Activated T-helper 1 cell treated with Interleukin-2 at 50 U/mL for 16 hours (primary cell): Measurements from ENCODE around the gene AFF4.
"Not testable (repeated sequence)": the region's sequence is repeated elsewhere in the genome, so short reads cannot be mapped to it uniquely, and the experiment has no call there.

Experiments
- DNase-seq: peaks from one replicate; pipeline ENCODE4 v3.0.0-alpha.2; 2020; ENCODE audit warnings: low read depth

AFF4 gene

DNA sequence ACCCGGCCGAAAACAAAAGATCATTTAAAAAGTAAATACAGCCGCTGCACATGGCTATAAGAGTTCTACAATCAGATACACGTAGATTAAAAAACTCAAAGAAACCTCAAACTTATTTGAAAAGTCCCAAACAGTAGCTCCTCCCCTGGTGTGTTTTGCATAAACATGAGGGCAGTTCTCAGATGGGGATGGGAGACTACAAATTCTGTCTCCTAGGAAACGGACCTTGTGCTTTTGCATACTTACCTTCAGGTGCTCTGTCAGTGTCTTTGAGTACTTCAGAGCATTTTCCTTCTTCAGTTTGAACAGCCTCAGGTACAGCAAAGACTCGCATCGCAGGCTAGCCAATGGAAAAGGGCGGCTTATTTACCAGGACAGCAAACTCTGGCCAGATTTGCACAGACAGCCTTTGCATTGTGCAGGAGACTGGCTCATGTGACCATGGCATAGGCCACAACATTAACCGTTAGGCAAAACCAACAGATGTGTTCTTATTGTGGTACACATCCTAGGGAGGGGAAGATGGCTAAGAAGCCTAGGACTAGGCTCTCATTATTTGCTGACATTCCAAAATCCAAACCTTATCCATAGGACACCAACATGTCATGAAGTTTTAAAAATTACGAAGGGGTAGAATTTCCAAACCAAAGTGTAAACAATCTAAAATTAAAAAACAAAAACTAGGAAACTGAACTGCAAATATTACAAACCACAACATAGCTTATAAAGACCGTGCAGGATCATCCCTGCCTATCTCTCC lies 77.2 kb downstream of the AFF4 start:
- no peak for DNase-seq

DNA sequence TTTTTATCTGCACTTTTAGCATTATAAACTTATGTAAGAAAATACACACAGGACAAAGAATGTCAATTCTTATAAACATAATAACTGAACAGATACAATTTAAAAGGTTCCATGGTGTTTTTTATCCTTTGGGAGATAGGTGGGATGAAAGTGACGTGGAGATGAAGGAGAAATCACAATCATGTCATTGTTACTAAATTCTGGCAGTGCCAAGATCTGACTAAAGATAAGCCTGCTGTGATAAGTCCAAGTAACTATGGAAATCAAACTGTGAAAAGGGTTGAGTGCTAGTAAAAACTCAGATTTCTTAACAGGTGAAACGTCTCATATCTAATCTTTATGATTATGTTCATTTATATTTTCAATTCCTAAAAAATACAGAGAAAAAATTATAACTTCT lies 78.9 kb downstream of the AFF4 start:
- no peak for DNase-seq

DNA sequence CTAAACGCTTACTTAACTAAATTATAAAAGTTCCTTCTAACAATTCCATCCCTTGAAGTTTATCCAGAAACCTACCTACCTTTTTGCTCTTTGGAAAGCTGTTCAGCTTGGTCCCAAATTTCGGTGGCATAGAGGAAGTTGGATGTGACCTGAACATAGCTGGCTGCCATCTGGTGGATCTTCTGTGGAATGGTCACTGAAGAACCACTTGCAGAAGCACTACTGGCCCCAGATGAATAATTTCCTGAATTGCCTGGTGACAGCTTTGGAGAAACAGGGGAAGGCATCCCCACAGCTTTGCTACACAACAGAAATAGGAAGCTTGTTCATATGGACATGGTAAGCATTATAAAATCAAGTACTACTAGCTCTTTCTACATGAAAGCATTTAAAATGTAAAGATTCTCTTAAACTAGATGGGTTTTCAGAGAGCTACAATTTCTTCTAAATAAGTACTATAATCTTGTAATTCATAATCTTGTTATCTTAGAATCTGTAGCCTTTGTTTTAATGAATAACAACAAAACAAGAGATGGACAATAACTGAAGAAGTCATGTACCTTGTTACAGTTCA lies 80.1 kb downstream of the AFF4 start:
- peak; percentile 5 for DNase-seq

DNA sequence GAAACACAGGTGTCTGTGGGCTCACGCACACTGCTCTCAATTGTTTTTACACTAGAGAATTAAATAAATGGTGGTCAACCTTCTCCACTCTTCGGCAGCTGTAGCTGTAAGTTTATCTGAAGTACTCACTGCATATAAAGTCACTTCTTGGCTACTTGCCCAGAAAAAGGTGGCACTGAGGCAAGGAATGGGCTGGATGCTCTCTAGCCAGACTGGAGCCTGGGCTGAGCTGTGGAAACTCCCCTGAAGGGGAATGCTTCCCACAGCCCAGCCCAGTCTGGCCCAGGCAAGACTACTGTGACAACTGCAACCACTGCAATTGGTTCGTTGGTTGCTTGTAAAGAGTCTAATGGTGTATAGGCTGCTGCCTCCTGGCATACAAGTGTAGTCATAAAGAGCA lies 85.5 kb downstream of the AFF4 start:
- DNase-seq: no peak

DNA sequence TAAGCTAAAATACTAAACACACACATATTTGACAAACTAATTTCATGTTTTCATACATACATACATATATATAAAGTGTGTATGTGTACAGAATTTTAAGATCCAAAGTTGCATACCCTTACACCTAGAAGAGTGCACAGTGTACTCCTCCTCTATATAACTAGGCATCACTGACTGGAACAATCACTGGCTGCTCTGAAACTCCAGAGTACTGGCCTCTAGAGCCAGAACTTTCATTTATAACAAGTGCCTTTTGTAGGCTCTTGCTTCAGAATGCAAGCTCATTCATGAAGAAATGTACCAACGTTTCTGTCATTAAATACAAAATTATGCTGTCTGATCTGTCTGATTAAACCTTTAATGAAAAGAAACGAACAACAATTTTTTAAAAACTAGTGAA lies 86.0 kb downstream of the AFF4 start:
- DNase-seq: no peak

DNA sequence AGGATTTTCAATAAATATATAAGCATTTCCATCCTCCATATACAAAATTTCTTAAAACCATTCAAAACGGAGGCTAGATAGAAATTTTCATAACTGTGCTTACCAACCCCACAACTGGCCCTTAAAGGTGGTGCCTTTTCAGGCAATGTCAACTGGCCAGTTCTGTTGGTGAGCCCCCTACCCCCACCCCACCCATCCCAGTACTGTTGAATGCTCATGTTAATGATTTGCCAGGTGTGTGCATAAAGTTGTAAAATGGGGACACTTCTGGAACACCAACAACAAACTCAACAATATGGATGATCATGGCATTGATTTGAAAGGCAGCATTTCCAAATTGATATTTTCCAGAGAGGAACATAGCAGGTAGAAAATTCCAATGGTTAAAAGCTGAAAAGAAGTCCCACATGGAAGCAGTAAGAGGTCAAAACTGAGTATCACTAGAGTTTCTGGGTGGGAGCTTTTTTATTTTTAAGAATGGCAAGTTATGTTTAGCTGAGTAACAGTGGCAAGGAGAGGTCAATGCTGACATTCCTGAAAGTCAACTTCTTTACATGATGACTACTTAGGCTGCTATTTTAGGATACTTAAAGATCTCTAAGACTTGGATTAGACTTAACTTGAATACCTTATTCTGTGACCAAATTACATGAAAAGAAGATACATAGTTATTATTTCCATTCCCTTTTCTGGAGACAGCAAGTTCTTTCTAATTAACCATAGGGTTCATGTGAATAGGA lies 87.2 kb downstream of the AFF4 start:
- no peak for DNase-seq

DNA sequence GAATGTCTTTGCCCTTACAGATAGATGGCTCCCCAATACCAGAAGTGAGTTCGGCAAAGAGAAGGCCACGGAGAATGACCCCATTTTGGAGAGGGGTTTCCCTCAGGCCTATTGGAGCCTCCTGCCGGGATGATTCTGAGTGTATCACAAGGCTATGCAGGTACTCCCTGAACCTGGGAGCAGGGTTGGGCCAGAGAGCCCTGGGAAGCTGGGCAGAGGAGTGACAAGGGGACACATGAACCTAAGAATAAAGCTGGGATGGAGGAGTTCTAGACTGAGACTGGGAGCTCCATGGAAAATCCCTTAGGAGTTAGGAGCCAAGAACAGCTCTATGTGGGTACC lies 89.5 kb downstream of the AFF4 start:
- no peak for DNase-seq

DNA sequence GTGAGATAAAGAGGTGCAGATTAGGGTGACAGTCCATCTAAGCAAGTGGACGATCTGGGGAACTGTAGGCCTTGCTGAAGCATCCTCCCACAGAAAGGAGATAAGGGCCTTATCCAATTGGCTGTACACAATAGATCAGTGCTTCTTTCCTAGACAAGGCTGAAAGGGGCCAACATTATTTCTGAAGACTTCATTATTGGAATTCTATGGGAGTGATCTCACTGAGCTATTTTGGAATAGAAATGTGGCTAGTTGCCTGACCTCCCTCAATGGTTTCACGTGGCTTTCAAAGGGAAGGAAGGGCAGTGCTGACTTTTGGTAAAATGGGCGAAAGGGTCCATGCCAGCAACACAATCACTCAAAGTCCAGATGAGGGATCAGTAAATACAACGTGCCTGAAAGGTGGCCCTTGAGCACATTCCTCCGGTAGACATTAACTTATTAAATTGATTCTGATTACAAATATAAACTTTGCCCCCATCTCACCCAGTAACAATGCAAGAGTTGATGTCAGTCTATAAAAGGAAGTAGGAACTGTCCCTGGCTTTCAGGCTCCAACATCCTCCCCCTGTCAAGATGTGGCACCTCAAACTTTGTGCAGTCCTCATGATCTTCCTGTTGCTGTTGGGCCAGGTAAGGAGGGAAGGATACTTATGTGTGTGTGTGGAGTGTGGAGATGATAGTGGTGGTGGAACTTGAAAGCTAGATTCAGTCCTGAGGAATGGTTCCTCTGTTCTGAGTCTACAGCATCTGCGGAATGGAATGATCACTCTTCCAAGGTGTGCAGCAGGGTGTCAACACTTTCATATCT lies 90.1 kb downstream of the AFF4 start, which contains the start of gene LEAP2:
Gene LEAP2 (plus strand): TSS at position 550 of the 811 bp plus-strand sequence. CDS start 27 bp downstream, at position 577.
- no peak for DNase-seq

DNA sequence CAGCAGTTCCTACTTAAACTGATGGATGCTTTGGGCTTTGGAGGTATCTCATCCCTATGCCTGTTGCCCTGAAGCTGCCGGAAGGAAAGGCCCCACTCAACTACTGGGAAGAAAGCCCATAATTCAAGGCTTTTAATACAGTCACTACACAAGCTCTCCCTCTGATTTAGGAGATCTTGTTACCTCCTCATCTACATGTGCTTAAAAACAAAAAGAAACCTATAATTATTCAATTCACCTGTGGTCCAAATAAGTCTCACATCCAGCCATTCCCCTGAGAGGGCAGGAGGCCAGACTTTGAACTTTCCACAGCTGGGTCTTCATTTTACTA lies 90.7 kb downstream of the AFF4 start:
- no peak for DNase-seq

DNA sequence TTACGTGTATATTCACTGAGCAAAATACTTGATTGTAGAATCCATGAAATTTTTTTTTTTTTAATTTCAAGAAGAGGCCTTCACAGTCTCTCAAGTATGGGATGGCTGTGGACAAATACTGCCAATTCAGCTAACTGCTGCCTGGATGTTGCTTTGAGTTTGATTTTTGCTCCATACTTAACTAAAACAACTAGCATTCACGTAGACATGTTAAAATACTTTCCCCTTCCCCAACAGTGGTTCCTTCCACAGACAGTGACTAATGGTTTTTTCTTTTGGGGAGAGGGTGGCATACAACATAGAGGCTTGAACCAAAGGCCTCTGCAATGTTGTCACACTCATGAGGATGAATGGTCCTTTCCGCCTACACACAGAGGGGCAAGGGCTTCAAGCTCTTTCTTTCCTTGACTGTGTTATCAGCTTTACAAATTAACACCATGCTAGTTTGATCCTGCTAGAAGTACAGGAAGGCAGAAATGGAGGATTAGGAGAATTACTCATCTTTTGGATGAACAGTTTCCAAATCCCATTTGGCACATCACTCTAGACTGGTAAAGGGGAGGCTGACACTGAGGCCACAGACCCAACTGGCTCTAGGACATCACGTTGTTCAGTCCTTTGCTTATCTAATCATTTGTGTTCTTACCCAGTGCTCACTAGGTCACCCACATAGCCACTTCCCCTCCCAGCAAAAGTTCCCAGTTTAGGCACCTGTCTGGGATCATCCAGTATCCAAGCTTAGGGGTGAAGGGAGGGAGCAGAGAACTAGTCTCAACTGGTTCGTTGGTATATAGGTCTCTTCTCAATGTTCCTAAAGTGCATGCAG lies 91.8 kb downstream of the AFF4 start:
- no peak for DNase-seq

DNA sequence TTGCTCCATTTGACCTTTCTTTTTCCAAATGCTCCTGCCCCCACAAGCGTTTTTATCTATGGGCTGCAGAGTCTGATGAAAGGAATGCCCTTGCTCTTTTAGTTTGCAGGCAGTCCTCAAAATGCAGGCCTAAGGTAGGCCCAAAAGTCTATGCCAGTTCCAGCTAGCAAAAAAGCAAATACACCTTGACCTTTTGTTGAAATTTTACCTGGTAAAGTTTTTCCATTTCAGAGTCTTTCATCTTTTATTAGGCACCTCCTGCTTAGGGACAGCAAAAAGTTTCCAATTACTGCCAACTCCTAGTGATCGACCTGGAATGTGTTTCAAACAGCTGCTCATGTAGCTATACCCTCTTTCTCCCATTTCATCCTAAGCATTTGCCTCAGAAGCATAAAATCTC lies 92.6 kb downstream of the AFF4 start:
- no peak for DNase-seq

DNA sequence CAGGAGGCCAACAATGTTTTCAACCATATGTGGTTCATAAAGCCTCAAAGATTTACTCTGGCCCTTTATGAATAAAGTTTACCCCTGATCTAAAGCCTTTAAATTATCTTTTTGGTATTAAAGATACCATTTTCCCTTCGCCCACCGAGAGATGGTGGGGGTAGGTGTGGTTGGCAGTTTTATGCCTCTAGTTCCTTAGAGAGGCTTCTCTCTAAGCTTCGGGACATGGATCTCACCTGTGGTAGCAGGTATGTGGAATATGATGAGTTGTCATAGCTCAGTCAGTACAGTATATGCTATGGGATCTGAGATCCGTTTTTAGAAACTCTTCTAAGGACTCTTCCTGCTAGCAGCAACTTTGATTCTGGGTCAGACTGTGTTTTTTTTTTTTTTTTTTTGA lies 94.7 kb downstream of the AFF4 start:
- DNase-seq: no peak

DNA sequence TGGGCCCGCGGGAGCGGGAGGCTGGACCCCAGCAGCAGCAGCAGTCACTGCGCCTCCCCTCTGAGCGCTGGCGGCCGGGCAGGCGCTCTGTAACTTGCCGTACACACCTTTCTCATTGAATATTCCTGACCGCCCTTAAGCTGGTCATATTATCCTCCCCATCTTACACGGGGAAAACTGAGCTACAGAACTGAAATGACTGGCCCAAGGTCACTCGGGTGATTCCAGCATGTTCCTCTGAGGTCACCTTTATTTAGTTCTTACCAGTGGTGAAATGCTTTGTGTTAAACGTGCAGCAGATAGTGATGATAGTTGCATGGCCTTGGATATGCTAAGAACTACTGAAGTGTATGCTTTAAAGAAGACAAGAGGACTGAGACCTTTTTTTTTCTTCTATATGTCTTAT lies 96.4 kb downstream of the AFF4 start:
- no peak for DNase-seq

DNA sequence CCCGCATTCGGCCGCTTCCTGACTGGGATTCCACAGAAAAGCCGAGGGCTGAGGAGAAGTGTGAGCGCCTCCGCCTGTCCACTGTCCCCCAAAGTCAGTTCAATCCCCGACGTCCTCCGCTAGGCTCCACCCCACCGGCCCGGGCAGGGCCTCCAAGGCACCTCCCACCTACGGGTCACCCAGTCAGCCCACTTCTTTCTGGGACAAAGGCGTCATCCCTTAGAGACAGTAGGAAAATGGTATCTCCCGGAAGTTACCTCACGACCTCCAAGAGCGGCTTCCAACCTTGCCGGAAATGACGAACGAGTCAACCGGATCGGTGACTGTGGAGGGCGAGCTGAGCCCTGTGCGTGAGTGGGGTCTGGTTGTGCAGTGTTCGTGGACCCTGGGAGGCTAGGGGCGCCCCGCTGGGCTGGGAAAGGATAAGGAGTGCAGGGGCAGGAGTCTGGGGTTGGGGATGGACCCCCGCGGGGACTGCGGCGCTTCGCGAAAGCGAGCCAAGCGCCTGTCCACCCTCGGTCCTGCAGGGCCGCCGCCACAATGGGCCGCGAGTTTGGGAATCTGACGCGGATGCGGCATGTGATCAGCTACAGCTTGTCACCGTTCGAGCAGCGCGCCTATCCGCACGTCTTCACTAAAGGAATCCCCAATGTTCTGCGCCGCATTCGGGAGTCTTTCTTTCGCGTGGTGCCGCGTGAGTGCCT lies 96.9 kb downstream of the AFF4 start, which contains the start of the genes GDF9 and UQCRQ:
Gene GDF9 (minus strand): TSS at position 128 of the 704 bp plus-strand sequence. CDS start 1,936 bp downstream, outside the sequence.
Gene UQCRQ (plus strand): TSS at position 301 of the 704 bp plus-strand sequence. CDS start 240 bp downstream, at position 541.
- DNase-seq: peak; percentile 81

DNA sequence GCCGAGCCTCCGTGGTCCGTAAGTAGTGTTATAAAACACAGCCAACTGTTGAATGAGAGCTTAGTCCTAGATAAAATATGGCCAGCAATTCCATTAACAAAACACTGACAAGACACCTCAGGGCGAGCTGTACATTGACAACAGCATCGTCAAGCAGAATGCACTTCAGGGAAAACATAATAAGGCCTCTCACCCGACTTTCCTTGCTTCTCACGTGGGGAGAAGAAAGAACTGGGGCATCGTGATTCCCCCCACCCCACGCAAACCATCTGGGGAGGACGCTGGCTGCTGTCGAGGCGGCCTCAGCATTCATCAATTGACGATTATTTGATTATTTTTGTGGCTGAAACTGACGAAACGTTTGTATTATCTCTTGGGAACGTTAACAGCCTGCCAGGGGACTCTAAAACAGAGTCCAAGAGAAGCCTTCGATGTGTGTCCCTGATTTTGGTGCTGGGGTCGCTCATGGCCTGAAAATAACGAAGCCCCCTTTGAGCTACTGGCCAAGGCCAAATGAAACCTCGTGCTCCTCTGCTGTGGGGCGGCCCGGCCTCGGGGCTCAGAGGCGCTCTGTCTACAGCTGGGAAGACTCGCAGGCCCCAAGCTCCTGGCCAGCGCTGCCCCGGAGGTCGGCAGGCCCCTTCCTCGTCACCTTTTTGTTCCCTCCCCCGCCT lies 97.6 kb downstream of the AFF4 start:
- no peak for DNase-seq

DNA sequence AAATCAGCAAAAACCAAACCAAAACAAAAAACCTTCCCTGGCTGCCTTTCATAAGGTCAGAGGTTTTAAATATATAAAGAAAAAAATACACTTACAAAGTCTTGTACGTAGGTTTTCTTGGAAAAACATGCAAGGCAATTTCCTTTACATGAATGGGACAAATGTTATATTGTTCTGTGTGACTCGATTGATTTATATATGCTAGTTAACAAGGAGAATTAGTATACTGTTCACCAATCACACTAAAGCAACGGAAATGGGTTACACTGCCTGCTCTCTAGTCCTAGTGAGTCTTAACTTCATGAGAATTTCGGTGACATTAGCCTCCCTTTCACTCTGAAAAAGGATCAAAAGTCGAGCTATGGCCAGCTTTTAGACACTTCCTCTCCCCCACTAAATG lies 102.7 kb downstream of the AFF4 start:
- DNase-seq: no peak

DNA sequence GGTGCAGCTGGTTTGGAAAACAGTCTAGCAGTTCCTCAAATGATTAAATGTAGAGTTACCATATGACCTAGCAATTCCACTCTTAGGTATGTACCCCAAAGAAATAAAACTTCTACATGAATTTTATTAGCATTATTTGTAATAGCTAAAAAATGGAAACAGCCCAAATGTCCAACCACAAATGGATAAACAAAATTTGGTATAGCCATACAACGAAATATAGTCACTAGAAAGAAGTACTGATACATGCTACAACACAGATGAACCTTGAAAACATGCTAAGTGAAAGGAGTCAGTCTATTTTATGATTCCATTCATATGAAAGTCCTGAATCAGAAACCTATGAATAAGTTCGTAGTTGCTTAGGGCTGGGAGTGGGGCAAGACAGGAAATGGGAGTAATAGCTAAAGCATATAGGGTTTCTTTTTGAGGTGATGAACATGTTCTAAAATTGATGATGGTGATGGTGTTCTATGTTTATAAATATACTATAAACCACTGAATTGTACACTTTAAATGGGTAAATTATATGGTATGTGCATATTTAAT lies 103.5 kb downstream of the AFF4 start:
- DNase-seq: no peak

DNA sequence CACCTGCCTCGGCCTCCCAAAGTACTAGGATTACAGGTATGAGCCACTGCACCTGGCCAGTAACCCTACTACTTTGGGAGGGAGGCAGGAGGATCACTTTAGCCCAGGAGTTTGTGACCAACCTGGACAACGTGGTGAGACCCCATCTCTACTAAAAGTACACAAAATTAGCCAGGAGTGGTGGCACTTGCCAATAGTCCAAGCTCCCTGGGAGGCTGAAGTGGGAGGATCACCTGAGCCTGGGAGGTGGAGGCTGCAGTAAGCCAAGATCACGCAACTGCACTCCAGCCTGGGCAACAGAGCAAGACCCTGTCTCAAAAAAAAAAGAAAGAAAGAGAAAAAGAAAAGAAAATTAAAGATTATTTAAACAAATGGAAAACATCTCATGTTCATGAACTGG lies 107.4 kb downstream of the AFF4 start:
- DNase-seq: no peak

DNA sequence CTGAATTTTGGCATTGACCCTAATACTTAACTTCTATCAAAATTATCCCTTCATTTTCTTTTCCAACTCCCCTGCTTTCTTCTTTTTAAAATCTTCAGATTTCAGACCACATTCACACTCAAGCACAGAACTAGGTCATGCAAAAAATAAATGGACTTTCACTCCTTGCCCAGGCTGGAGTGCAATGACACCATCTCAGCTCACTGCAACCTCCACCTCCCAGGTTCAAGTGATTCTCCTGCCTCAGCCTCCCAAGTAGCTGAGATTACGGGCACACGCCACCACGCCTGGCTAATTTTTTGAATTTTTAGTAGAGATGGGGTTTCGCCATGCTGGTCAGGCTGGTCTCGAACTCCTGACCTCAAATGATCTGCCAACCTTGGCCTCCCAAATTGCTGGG lies 108.4 kb downstream of the AFF4 start:
- DNase-seq: not testable (repeated sequence)

DNA sequence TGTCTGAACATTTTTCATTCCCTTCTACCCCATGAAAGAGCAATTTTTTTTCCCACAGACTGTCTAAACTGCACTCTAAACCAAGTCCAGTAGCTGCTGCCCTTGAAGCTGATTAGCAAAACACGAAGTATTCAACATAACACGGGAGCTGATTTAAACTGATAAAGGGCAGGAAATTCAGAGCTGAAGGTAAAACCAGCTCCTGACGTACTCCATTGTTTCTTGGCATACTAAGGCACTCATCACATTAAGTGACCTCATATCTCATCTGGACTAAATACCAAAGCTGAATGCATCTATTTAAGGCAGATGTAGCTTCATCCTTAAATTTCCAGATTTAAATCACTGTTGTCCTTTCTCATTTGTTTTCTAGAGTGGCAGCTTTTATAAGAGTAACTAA lies 109.1 kb downstream of the AFF4 start:
- DNase-seq: no peak
